PC-9 (cell line): ENCODE data around the gene C10orf95. TPM values are rescaled to one million over a fixed set of nuclear protein-coding genes. Genes with fewer than 3 reads are reported as not detected.
"Not testable (repeated sequence)": the region's sequence is repeated elsewhere in the genome, so short reads cannot be mapped to it uniquely, and the experiment has no call there.

Experiments
- Bru-seq: library from RNA; stranded (reverse); fragments of 400-500 nt; gene quantifications from one replicate; lab custom pipeline; 2021; lab: Mats Ljungman, UMichigan
- BruChase-seq, 2 experiments: library from RNA; stranded (reverse); fragments of 400-500 nt; gene quantifications; one replicate each; lab custom pipeline; 2021; lab: Mats Ljungman, UMichigan
- BruUV-seq: library from RNA; stranded (reverse); fragments of 400-500 nt; replicated peaks from 2 replicates; lab custom pipeline; 2021; lab: Mats Ljungman, UMichigan
- CTCF ChIA-PET: fragments of 300-600 bp; sonication (Branson Sonifier 250); formaldehyde crosslinking; loops from one replicate; lab custom pipeline; 2022; ENCODE audit warnings: antibody characterized with exemption; lab: Charles Lee
- POLR2A ChIA-PET: fragments of 300-600 bp; sonication (Branson Sonifier 250); formaldehyde crosslinking; loops from one replicate; lab custom pipeline; 2022; ENCODE audit warnings: antibody characterized with exemption; ENCODE audit not compliant: unreplicated experiment; lab: Charles Lee
- DNase-seq, 2 experiments: peaks; one replicate each; pipeline versions ENCODE4 v3.0.0 to v3.0.0-alpha.2; 2015 to 2022; ENCODE audit warnings: mixed read lengths in 1 of 2
- H2AFZ ChIP-seq: fragments of 200-600 bp; sonication (generic); 2 replicates; pipeline ENCODE4 v1.8.1; 2017; ENCODE audit warnings: antibody characterized with exemption
- H3F3A ChIP-seq: fragments of 200-600 bp; sonication (generic); 2 replicates; pipeline ENCODE4 v1.8.1; 2017; ENCODE audit warnings: antibody characterized with exemption, mild to moderate bottlenecking, low read depth; ENCODE audit not compliant: insufficient read depth
- H3K27ac ChIP-seq: fragments of 200-600 bp; sonication (generic); 2 replicates; pipeline ENCODE4 v1.6.1; 2016; ENCODE audit warnings: mixed run types
- H3K27me3 ChIP-seq: fragments of 200-600 bp; sonication (generic); 2 replicates; pipeline ENCODE4 v1.6.1; 2016; ENCODE audit warnings: low read depth, mixed run types; ENCODE audit not compliant: insufficient read depth
- H3K36me3 ChIP-seq: fragments of 200-600 bp; sonication (generic); 2 replicates; pipeline ENCODE4 v1.6.1; 2016; ENCODE audit warnings: low read depth, mixed run types
- H3K4me1 ChIP-seq: fragments of 200-600 bp; sonication (generic); replicated peaks from 2 replicates; pipeline ENCODE4 v1.6.1; 2016; ENCODE audit warnings: mixed run types; ENCODE audit not compliant: insufficient read depth
- H3K4me2 ChIP-seq: fragments of 200-600 bp; sonication (generic); 2 replicates; pipeline ENCODE4 v1.6.1; 2017; ENCODE audit warnings: mixed run types
- H3K4me3 ChIP-seq: fragments of 200-600 bp; sonication (generic); 2 replicates; pipeline ENCODE4 v1.6.1; 2016; ENCODE audit warnings: mixed run types
- H3K79me2 ChIP-seq: fragments of 200-600 bp; sonication (generic); 2 replicates; pipeline ENCODE4 v1.6.1; 2017; ENCODE audit warnings: low read depth, mixed run types
- H3K9me2 ChIP-seq: fragments of 200-600 bp; sonication (generic); 2 replicates; pipeline ENCODE4 v1.8.1; 2017; ENCODE audit warnings: mild to moderate bottlenecking; ENCODE audit not compliant: insufficient read depth
- H3K9me3 ChIP-seq: fragments of 200-600 bp; sonication (generic); 2 replicates; pipeline ENCODE4 v1.8.1; 2016; ENCODE audit warnings: low read depth; ENCODE audit not compliant: insufficient read depth
- H4K20me1 ChIP-seq: fragments of 200-600 bp; sonication (generic); 2 replicates; pipeline ENCODE4 v1.8.1; 2017; ENCODE audit not compliant: insufficient read depth
- CTCF ChIP-seq: fragments of 200-600 bp; sonication (generic); conservative IDR thresholded peaks from 2 replicates; pipeline ENCODE4 v1.6.1; 2017; ENCODE audit warnings: mixed run types, antibody characterized with exemption, mild to moderate bottlenecking, moderate library complexity
- EZH2 ChIP-seq: fragments of 200-600 bp; sonication (generic); IDR thresholded peaks from 2 replicates; pipeline ENCODE4 v1.8.0; 2017; ENCODE audit warnings: antibody characterized with exemption, low read depth
- intact Hi-C: fragments of 100-400 bp; cut with micrococcal nuclease; formaldehyde crosslinking; loops from one replicate; pipeline ENCODE4 v1.10.0; 2022; ENCODE audit not compliant: unreplicated experiment
- long read RNA-seq: library from polyadenylated mRNA; stranded (forward); transcript quantifications from one replicate; pipeline ENCODE4 v2.0.0, GENCODE V29; 2022
- total RNA-seq: library from RNA; stranded (reverse); gene quantifications from 2 replicates; pipeline ENCODE4 v1.2.3, GENCODE V29; 2021

Gene C10orf95, protein sequence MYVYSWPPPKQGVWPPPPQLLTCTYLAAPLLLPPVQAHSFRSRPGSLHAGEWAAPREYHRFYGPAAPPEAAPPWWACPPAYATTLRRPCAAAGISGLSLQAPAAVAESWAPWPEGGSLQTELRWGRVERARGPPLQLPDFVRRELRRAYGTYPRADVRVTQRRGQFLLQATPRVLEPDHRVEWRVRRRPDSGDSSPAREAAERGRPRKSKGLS
- total RNA-seq (1.0 and 1.4 TPM in 2 replicates), Bru-seq, nascent RNA (percentile 19 among the genes with signal in this experiment), BruChase-seq, experiment 1, labeled RNA remaining after a 2-hour chase (percentile 35 among the genes with signal in this experiment), BruChase-seq, experiment 2, labeled RNA remaining after a 6-hour chase (percentile 33 among the genes with signal in this experiment)
- long read RNA-seq, partial matches to known transcripts: 0 of 4 reads
- long read RNA-seq, other reads (novel, unspliced or antisense): 2 of 4 reads

DNA sequence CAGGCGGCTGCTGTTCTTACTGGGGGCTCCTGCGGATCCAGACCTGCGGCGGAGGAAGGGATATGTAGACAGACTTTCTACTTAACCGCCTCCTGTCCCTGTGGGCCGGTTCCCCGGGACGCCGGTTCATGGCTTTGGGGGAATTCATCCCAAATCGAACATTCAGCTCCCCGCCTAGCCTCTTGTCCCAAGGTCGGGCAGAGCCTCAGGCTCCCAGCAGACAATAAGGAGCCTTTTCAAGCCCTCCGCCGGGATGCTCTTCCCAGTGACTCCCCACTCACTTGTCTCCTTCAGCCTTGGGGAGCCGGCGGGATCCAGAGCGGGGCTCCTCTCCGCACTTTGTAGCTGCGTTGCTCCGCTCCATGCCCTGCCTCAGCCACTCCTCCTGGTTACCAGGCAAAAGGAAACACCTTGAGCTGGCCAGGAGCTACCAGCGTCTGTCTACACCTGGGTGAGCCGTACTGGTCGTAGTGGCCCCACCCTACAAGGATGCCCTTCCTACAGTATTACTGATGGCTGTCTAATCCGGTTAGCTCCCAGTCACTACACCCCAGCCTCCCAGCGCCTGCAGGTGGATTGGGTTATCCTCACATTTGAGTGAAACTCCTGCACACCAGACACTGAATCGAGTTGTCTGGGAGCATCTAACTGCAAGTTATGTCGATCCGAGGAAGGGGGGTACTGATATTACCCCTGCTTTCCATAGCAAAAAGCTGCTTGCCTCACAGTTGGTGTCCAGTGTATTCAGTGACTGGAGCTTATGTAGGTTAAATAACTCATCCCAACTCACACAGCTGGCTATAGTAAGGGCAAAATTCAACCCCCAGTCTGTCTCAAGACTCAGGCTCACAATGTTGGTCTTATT is at the start of gene C10orf95:
Gene C10orf95, minus strand, starts transcription at position 439 of the 865 bp plus-strand sequence. CDS start 450 bp downstream, outside the sequence.
- no peaks in the 10 kb centered on the region for H3K9me2 ChIP-seq
- ChIA-PET CTCF (no interaction called here), POLR2A (interaction anchor here (0.5 to 0.6 kb wide), 2 partner anchors 10 to 31 kb away, joined by 3 to 10 read pairs; partner anchors contain the start of gene FBXL15)
- peaks cover 20% of the 10 kb centered on the region for H3K79me2 ChIP-seq
- peak within 1 kb of the TSS; percentile 78 for H3K4me2 ChIP-seq
- H2AFZ ChIP-seq: peak within 1 kb of the TSS; percentile 75
- H3K4me1 ChIP-seq: peaks cover 17% of the 10 kb centered on the region
- TF ChIP-seq CTCF (no peak), EZH2 (no peak)
- peak; percentile 13 to 42 for DNase-seq
- H3F3A ChIP-seq: peaks cover 7% of the 10 kb centered on the region; the same call in 1 of the 2 replicates
- no peaks in the 10 kb centered on the region for H4K20me1 ChIP-seq
- H3K9me3 ChIP-seq: no peaks in the 10 kb centered on the region
- no peaks in the 10 kb centered on the region for H3K36me3 ChIP-seq
- no peak within 1 kb of the TSS for H3K27ac ChIP-seq
- H3K27me3 ChIP-seq: no peaks in the 10 kb centered on the region
- BruUV-seq: no TSS peak
- intact Hi-C loops: no loop called here
- peak within 1 kb of the TSS; percentile 77 for H3K4me3 ChIP-seq

- H3K9me3 ChIP-seq, H4K20me1 ChIP-seq, H3K27me3 ChIP-seq, CTCF ChIA-PET, H3K9me2 ChIP-seq, H3K27ac ChIP-seq, BruUV-seq, H3K4me3 ChIP-seq, H3K36me3 ChIP-seq, DNase-seq, H2AFZ ChIP-seq: not testable (repeated sequence)
- Histone ChIP-seq H3K79me2 (peaks cover 64% of the 10 kb centered on the region), H3F3A (peaks cover 13% of the 10 kb centered on the region), H3K4me2 (peak overlapping the region; percentile 97), H3K4me1 (peaks cover 14% of the 10 kb centered on the region; the same call in 1 of the 2 replicates)
- POLR2A ChIA-PET: interaction anchor here (0.6 to 0.7 kb wide), 2 partner anchors 106 to 349 kb away, joined by 3 read pairs; no protein-coding TSS in a partner anchor
- intact Hi-C loops: loop anchor here (5.0 to 10.0 kb wide), 2 partner anchors 82 to 346 kb away; partner anchors contain the start of gene NOLC1
Measured at GRCh38 chr10:102500686-102501085, 49.3 kb upstream of the C10orf95 start.

- CTCF ChIA-PET: no interaction called here
- BruUV-seq: no TSS peak
Measured at GRCh38 chr10:102499356-102499755, 48.0 kb upstream of the C10orf95 start.

More at GRCh38 chr10:102499356-102499755, 48.0 kb upstream of the C10orf95 start:
- intact Hi-C loops: no loop called here
- peaks cover 52% of the 10 kb centered on the region for H3K79me2 ChIP-seq
- H3F3A ChIP-seq: peaks cover 13% of the 10 kb centered on the region
- H3K36me3 ChIP-seq: no peaks in the 10 kb centered on the region
- H3K4me1 ChIP-seq: peaks cover 6% of the 10 kb centered on the region; the same call in 1 of the 2 replicates
- no peaks in the 10 kb centered on the region for H3K9me2 ChIP-seq
- H3K27me3 ChIP-seq: no peaks in the 10 kb centered on the region
- no peak overlapping the region for H2AFZ ChIP-seq
- POLR2A ChIA-PET: no interaction called here
- H3K9me3 ChIP-seq: no peaks in the 10 kb centered on the region
- H3K4me2 ChIP-seq: no peak overlapping the region
- DNase-seq: no peak
- H3K4me3 ChIP-seq: no peak overlapping the region
- H4K20me1 ChIP-seq: peaks cover 10% of the 10 kb centered on the region
- TF ChIP-seq CTCF: no peak
- no peak for TF ChIP-seq EZH2
- H3K27ac ChIP-seq: no peak overlapping the region
